Activated CD4-positive, CD25-positive, alpha-beta regulatory T cell treated with anti-CD3 and anti-CD28 coated beads, Interleukin-2, amount 50 U/mL, for 24 hours (primary cell): ENCODE data around the gene LHFPL6.

Experiments
- ATAC-seq, 2 donors: fragments of 150-1000 bp; cut with Tn5 transposase; one replicate each; pipeline ENCODE4 v1.10.0; 2021; ENCODE audit warnings: mild to moderate bottlenecking in 1 of 2, moderate library complexity in 1 of 2

LHFPL6 gene

GRCh38 chr13:39379667-39380655 is 223.0 kb downstream of the LHFPL6 start:
- no peak for ATAC-seq

GRCh38 chr13:39379118-39379517 is 223.9 kb downstream of the LHFPL6 start:
- ATAC-seq: peak in 1 of 2 donors; percentile 10

- no peak for ATAC-seq
Measured at GRCh38 chr13:39378306-39378705, 224.7 kb downstream of the LHFPL6 start.

GRCh38 chr13:39377699-39378098 is 225.3 kb downstream of the LHFPL6 start:
- ATAC-seq: no peak

DNA sequence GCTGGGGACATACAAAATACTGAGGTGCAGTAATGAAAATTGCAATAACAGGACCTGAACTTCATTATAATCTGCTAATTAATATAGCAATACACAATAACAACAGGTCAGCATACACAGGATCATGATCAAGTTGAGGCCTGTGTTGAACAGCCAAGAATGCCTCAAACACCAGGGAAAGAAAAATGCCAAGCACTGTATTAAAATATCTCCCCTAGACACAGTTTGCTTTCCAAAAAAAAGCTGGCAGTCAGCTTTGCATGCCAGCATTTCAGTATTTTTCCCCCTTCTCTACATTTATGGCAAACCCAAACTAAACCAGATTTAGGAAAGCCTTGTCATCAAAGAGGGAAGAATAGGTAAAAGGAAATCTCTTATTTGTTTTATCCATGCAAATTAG is 226.9 kb downstream of the LHFPL6 start:
- ATAC-seq: no peak

- ATAC-seq: no peak
Measured at GRCh38 chr13:39375601-39376000, 227.4 kb downstream of the LHFPL6 start.

GRCh38 chr13:39374741-39375189 is 228.2 kb downstream of the LHFPL6 start:
- no peak for ATAC-seq

DNA sequence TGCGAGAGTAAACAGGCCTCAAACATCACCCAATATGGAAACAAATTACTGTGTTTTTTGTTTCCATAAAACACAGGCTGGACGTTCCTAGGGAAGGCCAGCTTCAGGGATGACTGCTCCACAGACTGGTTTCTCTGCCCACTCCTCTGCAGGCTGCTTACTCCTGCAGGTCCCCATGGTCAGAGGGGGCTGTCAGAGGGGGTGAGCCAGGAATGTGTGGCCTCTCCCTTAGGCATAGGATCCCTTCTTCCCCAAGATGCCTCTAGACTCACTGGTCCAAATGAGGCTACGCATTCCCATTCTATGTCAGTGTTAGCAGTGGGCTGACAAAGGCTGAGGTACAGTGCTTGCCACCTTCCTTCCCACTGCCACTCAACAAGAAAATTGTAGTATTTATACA is 229.8 kb downstream of the LHFPL6 start:
- no peak for ATAC-seq

DNA sequence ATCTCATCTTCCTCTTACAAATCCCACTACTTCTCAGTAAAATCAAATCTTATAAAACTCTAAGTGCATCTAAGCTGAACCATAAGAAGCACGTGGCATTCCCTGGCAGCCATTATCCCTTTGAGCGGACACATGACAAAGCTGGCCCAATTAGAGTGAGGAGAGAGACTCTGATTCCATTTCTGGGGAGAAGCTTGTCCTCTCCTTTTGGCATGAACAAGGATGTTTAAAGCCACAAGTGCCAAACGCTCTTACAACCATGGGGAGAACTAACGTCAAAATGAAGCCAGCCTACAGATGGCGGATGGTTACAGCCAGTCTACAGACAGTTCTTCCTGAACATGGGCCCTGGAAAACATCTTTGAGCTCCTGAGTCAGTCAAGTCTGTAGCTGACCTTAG is 231.3 kb downstream of the LHFPL6 start:
- no peak for ATAC-seq

DNA sequence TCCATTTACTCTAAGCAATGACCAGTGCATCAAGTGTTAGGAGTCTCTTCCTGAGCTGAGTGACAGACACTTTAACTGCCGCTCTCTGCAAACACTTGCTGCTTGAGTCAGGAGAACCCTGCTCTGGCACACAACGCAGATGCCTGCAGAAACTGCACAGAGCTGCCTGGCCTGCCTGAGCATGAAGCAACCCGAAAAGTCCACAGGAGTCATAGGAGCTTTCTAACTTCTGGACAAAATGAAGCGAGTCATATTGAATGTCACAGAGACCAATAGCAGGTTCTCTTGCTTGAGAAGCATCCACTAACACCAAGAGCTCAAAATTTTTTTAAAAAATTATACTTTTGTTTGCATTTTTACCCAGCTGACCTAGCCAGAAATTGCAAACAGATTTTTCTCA is 232.4 kb downstream of the LHFPL6 start:
- ATAC-seq: no peak

- no peak for ATAC-seq
Measured at GRCh38 chr13:39370048-39370447, 232.9 kb downstream of the LHFPL6 start.

DNA sequence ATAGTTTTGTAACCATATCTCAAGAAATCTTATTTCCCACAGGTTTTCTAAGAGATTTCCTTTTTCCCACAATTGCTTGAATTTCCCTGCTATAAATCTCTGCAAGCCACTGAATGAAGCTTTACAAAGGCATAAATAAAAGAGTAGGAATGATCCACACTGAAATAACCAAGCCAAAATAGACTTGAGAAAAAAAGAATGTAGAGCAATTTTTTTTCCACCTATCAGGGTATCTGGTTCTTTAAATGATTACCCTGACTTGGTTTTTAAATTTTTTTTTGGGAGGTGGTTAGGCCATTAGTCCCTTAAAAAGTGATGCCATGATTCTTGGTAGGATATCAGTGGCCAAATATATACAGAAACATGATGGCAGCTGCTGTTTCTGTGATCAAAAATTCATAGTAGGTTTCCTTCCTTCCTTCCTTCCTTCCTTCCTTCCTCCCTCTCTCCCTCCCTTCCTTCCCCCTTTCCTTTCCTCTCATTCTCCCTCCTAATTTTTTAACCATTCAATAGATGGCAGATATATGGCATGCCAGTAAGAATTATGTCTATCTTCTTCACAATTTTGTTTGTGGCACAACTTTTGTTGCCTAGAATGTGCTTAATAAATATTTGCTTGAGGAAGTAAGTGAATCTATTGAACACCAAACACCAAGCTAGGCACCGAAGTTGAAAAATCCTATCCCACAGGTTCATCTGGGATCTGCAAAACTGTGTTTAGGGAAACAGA is 233.7 kb downstream of the LHFPL6 start:
- ATAC-seq: no peak

DNA sequence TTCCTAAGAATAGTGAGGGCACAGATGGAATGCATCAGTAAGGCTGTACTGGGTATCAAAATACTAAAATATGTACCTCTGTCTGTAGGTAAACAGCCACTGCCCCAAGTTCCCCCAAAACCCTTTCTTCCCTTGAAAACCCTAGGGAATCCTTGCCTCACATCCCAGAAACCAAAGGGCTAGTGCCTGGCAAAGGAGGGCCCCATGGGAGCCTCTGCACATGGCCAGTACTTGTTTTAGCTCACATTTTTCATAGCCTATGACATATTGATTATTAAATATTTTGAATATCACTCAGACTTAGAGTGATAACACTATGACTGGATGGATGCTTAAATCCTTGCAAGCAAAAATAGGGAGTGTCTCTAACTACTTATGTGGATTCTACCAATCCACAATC is 237.1 kb downstream of the LHFPL6 start:
- no peak for ATAC-seq

DNA sequence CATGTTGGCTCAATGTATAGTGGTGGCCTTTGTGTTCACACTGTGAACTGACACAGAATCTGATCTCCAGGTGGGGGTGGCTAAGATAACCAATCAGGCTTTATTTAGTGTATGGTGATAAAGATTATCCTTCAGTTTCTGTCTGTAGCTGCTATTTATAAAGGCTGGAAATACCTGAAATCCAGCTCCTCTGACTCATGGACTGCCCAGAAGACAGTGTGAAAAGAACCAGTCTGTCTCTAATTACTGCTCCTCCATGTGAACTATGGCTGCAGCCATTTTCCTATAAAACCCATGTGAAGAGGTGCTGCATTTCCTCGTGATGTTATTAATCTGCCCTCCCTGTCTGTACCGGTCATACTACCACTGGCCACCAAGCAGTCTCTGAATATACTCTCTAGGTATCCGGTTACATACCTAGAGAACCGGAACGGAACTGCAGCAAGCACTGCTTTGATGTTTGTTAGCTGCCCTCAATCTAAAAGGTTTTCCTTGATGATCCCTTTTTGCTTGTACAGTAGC is 238.0 kb downstream of the LHFPL6 start:
- ATAC-seq: no peak

DNA sequence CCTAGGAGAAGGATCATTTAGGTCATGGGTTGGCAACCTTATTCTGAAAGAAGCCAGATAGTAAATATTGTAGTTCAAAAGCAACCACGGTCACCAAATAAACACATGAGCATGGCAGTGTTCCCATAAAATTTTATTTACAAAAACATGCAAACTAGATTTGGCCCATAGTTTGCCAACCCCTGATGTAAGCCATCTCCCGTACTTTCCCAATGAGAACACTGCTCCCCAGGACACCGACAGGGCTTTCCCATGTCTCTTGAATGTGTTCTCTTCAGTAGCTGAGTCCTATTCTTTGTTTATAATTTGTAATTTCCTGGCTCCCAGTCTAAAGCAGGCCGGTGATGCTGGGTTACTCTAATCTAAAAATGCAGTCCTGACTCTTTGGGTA is 239.6 kb downstream of the LHFPL6 start:
- no peak for ATAC-seq

DNA sequence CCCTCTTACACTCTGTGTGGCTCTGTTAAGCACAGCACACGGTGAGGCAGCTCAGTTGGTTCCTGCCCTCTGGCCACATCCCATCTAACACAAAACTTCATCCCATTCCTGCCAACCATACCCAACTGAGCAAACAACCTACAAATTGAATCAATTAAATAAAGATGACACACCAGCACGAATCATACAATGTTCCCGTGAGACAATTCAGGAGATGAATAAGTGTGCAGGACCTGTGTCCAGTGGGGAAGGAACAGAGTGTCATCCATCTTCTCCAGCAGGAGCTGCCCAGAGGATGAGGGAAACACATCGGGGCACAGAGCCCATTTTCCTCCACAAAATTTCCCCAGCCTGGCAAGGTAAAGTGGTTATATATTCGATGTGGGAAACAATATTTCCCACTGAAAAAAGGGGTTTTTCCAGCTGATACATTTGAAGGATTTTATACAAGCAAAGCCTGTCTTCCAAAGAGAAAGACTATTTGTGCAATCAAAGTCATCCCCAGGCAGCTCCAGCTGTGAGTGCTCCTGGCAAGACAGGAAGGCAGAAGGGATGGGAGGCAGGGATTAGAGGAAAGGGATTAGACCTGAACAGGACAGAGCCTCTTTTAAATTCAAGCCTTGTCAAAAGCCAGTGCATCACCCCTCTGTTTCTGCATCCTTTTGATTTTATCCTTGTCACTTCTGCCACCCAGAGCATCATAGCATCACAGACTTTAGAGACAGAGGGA is 240.2 kb downstream of the LHFPL6 start:
- ATAC-seq: no peak

- no peak for ATAC-seq
Measured at GRCh38 chr13:39353988-39354387, 249.0 kb downstream of the LHFPL6 start.

DNA sequence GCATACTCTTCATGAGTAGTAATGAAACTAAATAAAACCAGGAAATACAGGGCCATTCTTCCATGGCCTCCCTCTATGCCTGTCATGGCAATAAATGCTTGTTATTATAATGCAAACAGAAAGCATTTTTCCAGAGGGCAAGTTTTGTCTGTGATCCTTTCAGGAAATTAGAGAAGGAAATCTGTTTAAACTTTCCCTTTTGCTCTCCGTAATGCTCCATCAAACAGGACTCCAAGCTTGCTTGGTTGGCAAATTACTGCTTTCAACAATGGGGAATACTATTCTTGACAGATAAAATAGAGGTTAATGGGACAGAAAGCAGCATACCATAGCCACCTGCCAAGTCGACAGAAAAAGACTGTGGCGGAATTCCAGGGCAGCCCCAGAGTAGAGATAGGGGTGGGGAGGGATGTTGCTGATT is 252.5 kb downstream of the LHFPL6 start:
- ATAC-seq: no peak

GRCh38 chr13:39349391-39349960 is 253.5 kb downstream of the LHFPL6 start:
- ATAC-seq: no peak

DNA sequence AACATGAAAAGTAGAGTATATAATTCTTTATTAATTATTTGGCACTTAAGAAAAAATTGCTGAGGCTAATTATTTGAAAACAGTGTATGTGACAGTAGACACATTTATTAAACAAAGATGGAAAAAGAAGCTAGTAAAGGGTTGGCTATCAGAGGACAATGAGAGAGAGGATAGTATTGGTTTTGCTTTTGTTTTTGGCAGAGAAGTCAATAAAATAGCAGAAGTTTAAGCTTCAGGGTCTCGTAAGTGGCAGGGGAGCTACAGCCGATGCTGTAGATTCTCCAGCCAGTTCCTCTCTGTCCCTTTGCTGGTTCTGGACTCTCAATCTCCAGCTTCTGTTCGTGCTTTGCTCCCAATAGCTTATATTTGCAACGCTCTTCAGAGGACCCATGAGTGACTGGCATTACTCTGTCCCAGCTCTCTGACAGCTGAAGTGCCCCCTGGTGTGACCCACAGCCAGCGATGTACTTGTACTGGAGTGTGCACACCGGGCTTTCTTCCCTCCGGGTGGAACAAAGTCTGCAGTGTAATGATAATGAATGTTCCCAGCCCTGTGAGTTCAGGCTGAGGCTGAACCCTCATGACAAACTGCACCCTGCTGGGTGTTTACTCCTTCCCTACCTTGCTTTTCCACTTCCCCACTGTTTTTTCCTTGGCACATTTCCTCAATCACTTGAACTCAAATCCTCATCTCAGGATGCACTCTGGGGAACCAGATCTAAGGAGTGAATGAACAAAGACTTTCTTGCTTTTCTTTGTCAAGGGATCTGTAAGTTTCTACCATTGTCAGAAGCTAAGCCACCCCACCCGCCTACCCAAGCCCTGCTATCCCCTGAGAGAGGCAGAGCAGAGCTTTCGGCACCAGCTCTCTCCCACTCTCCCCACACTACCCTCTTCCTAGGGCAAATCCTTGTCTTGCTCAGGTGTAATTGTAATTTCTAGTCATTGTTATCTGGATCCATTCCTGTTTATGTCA is 254.8 kb downstream of the LHFPL6 start:
- ATAC-seq: no peak

- ATAC-seq: no peak
Measured at GRCh38 chr13:39345982-39346381, 257.0 kb downstream of the LHFPL6 start.
